ENCODE results near the gene TMEM168.

DNA sequence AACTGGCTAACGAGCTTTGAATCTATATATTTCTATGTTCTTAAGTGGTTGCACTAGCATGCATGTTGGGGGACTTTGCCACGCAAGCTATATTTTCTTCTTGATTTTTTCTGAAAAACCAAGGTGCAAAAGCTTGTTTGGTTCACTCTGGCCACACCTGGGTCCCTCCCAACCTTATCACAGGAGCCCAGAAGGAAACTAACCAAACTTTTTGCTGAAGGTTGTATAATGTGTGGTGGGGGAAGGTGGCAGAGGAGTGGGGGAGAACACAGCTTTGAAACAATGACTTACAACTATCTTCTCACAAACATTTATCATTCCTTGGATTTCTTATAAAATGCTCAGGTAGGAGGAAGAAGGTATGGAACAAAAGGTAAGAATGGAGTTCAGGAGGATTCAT is 75.3 kb downstream of the TMEM168 start:
- TF ChIP-seq, protein P1, sequence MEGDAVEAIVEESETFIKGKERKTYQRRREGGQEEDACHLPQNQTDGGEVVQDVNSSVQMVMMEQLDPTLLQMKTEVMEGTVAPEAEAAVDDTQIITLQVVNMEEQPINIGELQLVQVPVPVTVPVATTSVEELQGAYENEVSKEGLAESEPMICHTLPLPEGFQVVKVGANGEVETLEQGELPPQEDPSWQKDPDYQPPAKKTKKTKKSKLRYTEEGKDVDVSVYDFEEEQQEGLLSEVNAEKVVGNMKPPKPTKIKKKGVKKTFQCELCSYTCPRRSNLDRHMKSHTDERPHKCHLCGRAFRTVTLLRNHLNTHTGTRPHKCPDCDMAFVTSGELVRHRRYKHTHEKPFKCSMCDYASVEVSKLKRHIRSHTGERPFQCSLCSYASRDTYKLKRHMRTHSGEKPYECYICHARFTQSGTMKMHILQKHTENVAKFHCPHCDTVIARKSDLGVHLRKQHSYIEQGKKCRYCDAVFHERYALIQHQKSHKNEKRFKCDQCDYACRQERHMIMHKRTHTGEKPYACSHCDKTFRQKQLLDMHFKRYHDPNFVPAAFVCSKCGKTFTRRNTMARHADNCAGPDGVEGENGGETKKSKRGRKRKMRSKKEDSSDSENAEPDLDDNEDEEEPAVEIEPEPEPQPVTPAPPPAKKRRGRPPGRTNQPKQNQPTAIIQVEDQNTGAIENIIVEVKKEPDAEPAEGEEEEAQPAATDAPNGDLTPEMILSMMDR (IDR thresholded peaks at IDR 0.05; ENCODE audit: extremely low read depth in 1 of 2, insufficient read depth in 1 of 2, low read depth in 1 of 2, low read length in 2 of 2): no peak
- TF ChIP-seq POLR2A (IDR thresholded peaks at IDR 0.05; ENCODE audit: low read depth, low read length) (no peak), EZH2 (IDR thresholded peaks at IDR 0.05; ENCODE audit: borderline replicate concordance, low read depth, low read length, severe bottlenecking) (no peak)
- TF ChIP-seq, protein P2, sequence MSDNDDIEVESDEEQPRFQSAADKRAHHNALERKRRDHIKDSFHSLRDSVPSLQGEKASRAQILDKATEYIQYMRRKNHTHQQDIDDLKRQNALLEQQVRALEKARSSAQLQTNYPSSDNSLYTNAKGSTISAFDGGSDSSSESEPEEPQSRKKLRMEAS (IDR thresholded peaks at IDR 0.05; ENCODE audit: insufficient read depth, insufficient read length): no peak

All from endothelial cell of umbilical vein (primary cell).